NOMO-1 (cell line): Measurements from ENCODE around the gene INCA1.

Source experiments
- DNase-seq, 2 experiments: peaks; one replicate each; lab custom pipeline; 2025; ENCODE audit not compliant: unreplicated experiment in 2 of 2; lab: John Stamatoyannopoulos, UW

The INCA1 gene

GRCh38 chr17:5011928-5012327 lies 14.6 kb upstream of the INCA1 start:
- no peak for DNase-seq

GRCh38 chr17:5003214-5003867 lies 6.0 kb upstream of the INCA1 start:
- no peak for DNase-seq

GRCh38 chr17:5002121-5002788 lies 4.9 kb upstream of the INCA1 start:
- DNase-seq = no peak

- no peak for DNase-seq
Observed at GRCh38 chr17:5000237-5000639, 2.9 kb upstream of the INCA1 start.

GRCh38 chr17:4999430-5000093 lies 2.2 kb upstream of the INCA1 start:
- no peak for DNase-seq

- no peak for DNase-seq
Observed at GRCh38 chr17:4998732-4999429, 1.6 kb upstream of the INCA1 start.

GRCh38 chr17:4998027-4998731 lies 857 bp upstream of the INCA1 start:
- peak in 1 of 2 experiments; percentile 54 for DNase-seq

- DNase-seq = no peak
Observed at GRCh38 chr17:4994081-4994595, 3.2 kb downstream of the INCA1 start.

- DNase-seq = peak in 1 of 2 experiments; percentile 27
Observed at GRCh38 chr17:4987767-4988567, 9.4 kb downstream of the INCA1 start.

- peak; percentile 75 to 85 for DNase-seq
Observed at GRCh38 chr17:4986951-4987766, 10.2 kb downstream of the INCA1 start, which contains the start of gene CAMTA2. Gene CAMTA2, minus strand, starts transcription at chr17:4987675. Its CDS starts 1,453 bp downstream, at chr17:4986222.

- no peak for DNase-seq
Observed at GRCh38 chr17:4986403-4986802, 10.9 kb downstream of the INCA1 start.

- DNase-seq = no peak
Observed at GRCh38 chr17:4982305-4982704, 15.0 kb downstream of the INCA1 start.

- DNase-seq = no peak
Observed at GRCh38 chr17:4980644-4981216, 16.6 kb downstream of the INCA1 start.

- DNase-seq = peak; percentile 61 to 81
Observed at GRCh38 chr17:4978726-4979125, 18.6 kb downstream of the INCA1 start.

- no peak for DNase-seq
Observed at GRCh38 chr17:4974115-4974670, 23.1 kb downstream of the INCA1 start.

- no peak for DNase-seq
Observed at GRCh38 chr17:4973256-4974114, 23.8 kb downstream of the INCA1 start.

GRCh38 chr17:4972752-4973151 lies 24.6 kb downstream of the INCA1 start:
- no peak for DNase-seq
